Measurements from ENCODE around the gene PLPP4. TPM values are rescaled to one million over a fixed set of nuclear protein-coding genes. Genes with fewer than 3 reads are reported as not detected.
"Not testable (repeated sequence)": the region's sequence is repeated elsewhere in the genome, so short reads cannot be mapped to it uniquely, and the experiment has no call there.

Gene PLPP4
- total and polyA plus RNA-seq, 2 of the 13 experiments (the other 11 are each of a cell fraction or from before 2014, with no cell fraction given) = not detected

DNA sequence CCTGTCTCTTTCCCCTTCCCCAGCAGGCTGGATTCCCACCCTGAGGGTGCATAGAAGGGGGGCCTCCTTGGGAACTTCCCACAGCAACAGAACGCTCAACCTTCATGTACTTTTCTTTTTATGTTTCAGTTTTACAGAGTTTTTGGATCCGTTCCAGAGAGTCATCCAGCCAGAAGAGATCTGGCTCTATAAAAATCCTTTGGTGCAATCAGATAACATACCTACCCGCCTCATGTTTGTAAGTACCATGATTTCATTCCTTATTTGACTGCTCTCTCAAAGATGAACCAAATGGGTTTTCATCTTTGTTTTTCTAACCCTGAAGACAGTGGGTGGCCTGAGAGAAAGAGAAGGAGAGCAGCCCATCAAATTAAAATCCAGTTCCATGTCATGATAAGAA lies 46.7 kb downstream of the PLPP4 start (continued):
- TF ChIP-seq SAFB2 (CRISPR knock-in tag; IDR thresholded peaks at IDR 0.05; ENCODE audit: borderline replicate concordance, low read depth) = no peak
- no peak for TF ChIP-seq NKX3-1 (CRISPR knock-in tag; IDR thresholded peaks at IDR 0.05)
- TF ChIP-seq, protein P1, sequence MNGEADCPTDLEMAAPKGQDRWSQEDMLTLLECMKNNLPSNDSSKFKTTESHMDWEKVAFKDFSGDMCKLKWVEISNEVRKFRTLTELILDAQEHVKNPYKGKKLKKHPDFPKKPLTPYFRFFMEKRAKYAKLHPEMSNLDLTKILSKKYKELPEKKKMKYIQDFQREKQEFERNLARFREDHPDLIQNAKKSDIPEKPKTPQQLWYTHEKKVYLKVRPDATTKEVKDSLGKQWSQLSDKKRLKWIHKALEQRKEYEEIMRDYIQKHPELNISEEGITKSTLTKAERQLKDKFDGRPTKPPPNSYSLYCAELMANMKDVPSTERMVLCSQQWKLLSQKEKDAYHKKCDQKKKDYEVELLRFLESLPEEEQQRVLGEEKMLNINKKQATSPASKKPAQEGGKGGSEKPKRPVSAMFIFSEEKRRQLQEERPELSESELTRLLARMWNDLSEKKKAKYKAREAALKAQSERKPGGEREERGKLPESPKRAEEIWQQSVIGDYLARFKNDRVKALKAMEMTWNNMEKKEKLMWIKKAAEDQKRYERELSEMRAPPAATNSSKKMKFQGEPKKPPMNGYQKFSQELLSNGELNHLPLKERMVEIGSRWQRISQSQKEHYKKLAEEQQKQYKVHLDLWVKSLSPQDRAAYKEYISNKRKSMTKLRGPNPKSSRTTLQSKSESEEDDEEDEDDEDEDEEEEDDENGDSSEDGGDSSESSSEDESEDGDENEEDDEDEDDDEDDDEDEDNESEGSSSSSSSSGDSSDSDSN (CRISPR knock-in tag; IDR thresholded peaks at IDR 0.05) = no peak
- no peak for TF ChIP-seq ZNF263 (CRISPR knock-in tag; IDR thresholded peaks at IDR 0.05)

DNA sequence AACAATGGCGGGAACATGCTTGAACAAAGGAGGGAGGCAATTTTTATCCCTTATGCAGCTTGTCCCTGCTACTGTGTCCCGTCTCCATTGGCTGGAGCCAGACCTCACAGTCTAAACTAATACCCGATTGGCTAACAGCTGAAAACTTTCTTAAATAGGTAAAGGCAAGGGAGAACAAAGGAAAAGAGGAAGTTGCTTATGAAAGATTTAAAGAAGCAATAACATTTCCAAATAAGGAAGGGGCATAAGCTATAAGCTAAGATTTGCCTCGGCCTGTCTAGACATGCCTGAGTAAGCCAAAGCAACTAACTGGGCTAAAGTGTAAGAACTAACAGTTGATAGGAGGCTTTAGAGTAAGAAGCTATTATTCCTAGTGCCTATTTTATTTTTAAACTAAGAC lies 47.2 kb downstream of the PLPP4 start:
- H3K9ac ChIP-seq (ENCODE audit: insufficient read depth, low read depth, low read length); H3K36me3 ChIP-seq (replicated peaks in 1 of 2; ENCODE audit: control insufficient read depth in 1 of 2, insufficient read depth in 2 of 2, low read length in 2 of 2); in situ Hi-C loops (cut with HindIII; ENCODE audit: extremely low pct_ligation_motif_present, low pct_unique_long_range_greater_than_20kb); POLR2A ChIA-PET; H3K27me3 ChIP-seq (ENCODE audit: control insufficient read depth in 1 of 2, insufficient read depth in 2 of 2, low read length in 2 of 2); CTCF ChIA-PET (ENCODE audit: low intra/inter-chr PET ratio, low total read pairs); H3K4me3 ChIP-seq (replicated peaks in 1 of 3; ENCODE audit: insufficient read depth in 1 of 3, low read depth in 2 of 3, low read length in 3 of 3); intact Hi-C loops (cut with micrococcal nuclease; ENCODE audit: unreplicated experiment); DNase-seq (ENCODE audit: low spot score); ATAC-seq; H3K4me1 ChIP-seq (ENCODE audit: insufficient read depth, low read length); H4K20me1 ChIP-seq (ENCODE audit: insufficient read depth, low read length); BruUV-seq (replicated peaks); H3K27ac ChIP-seq (ENCODE audit: extremely low read length, insufficient read depth, low read length); H3K4me2 ChIP-seq (ENCODE audit: low read depth, low read length); H2AFZ ChIP-seq (ENCODE audit: low read length); FAIRE-seq; H3K9me3 ChIP-seq (ENCODE audit: low read length); H3K79me2 ChIP-seq (ENCODE audit: insufficient read depth, low read length): not testable (repeated sequence)
- 7% methylated on average over 4 of the region's 4 CpGs for WGBS (ENCODE audit: low lambda C conversion rate)

DNA sequence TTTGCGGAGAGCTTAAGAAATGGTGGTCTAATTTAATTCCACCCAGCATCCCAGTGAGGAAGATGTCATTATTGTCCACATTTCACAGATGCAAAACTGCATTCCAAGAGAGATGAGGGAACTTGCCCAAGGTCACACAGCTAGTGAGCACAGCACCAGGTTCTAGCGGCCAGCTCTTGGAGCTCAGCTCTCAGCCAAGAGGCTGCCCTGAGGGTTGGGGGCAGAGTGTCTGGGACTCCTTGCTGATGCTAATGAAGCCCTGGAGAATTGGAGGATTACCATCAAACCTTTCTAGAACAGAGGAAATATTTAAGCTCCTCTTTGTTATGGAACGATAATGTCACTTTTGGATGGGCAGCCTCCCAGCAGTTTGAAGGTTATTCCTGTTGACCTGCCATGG lies 48.0 kb downstream of the PLPP4 start:
- ATAC-seq (no peak), DNase-seq (ENCODE audit: low spot score) (no peak), FAIRE-seq (no peak)
- in situ Hi-C loops (cut with HindIII; ENCODE audit: extremely low pct_ligation_motif_present, low pct_unique_long_range_greater_than_20kb) (no loop called here), intact Hi-C loops (cut with micrococcal nuclease; ENCODE audit: unreplicated experiment) (no loop called here)
- POLR2A ChIA-PET = no interaction called here
- BruUV-seq (replicated peaks) = no TSS peak
- H3K9ac ChIP-seq (ENCODE audit: insufficient read depth, low read depth, low read length) = no peak overlapping the region
- no peaks in the 10 kb centered on the region for H3K9me3 ChIP-seq (ENCODE audit: low read length)
- TF ChIP-seq SP5 (CRISPR knock-in tag; IDR thresholded peaks at IDR 0.05; ENCODE audit: borderline replicate concordance, low read depth) (no peak), ZNF644 (CRISPR knock-in tag; IDR thresholded peaks at IDR 0.05; ENCODE audit: low read depth) (no peak), PAWR (CRISPR knock-in tag; IDR thresholded peaks at IDR 0.05; ENCODE audit: borderline replicate concordance) (no peak), SMARCC2 (IDR thresholded peaks at IDR 0.05) (no peak), ATF7-NPFF (CRISPR knock-in tag; IDR thresholded peaks at IDR 0.05; ENCODE audit: low read depth) (no peak), THYN1 (CRISPR knock-in tag; IDR thresholded peaks at IDR 0.05; ENCODE audit: borderline replicate concordance, low read depth) (no peak)
- TF ChIP-seq, protein P2, sequence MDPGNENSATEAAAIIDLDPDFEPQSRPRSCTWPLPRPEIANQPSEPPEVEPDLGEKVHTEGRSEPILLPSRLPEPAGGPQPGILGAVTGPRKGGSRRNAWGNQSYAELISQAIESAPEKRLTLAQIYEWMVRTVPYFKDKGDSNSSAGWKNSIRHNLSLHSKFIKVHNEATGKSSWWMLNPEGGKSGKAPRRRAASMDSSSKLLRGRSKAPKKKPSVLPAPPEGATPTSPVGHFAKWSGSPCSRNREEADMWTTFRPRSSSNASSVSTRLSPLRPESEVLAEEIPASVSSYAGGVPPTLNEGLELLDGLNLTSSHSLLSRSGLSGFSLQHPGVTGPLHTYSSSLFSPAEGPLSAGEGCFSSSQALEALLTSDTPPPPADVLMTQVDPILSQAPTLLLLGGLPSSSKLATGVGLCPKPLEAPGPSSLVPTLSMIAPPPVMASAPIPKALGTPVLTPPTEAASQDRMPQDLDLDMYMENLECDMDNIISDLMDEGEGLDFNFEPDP (CRISPR knock-in tag; conservative IDR thresholded peaks at IDR 0.05) = no peak
- TF ChIP-seq, protein P3, sequence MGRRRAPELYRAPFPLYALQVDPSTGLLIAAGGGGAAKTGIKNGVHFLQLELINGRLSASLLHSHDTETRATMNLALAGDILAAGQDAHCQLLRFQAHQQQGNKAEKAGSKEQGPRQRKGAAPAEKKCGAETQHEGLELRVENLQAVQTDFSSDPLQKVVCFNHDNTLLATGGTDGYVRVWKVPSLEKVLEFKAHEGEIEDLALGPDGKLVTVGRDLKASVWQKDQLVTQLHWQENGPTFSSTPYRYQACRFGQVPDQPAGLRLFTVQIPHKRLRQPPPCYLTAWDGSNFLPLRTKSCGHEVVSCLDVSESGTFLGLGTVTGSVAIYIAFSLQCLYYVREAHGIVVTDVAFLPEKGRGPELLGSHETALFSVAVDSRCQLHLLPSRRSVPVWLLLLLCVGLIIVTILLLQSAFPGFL (CRISPR knock-in tag; IDR thresholded peaks at IDR 0.05) = no peak
- 39% methylated on average over 2 of the region's 3 CpGs for WGBS (ENCODE audit: low lambda C conversion rate)
- CTCF ChIA-PET (ENCODE audit: low intra/inter-chr PET ratio, low total read pairs) = no interaction called here
- H3K36me3 ChIP-seq (replicated peaks in 1 of 2; ENCODE audit: control insufficient read depth in 1 of 2, insufficient read depth in 2 of 2, low read length in 2 of 2) = no peaks in the 10 kb centered on the region
- H3K4me3 ChIP-seq (replicated peaks in 1 of 3; ENCODE audit: insufficient read depth in 1 of 3, low read depth in 2 of 3, low read length in 3 of 3) = no peak overlapping the region
- H3K27me3 ChIP-seq (ENCODE audit: control insufficient read depth in 1 of 2, insufficient read depth in 2 of 2, low read length in 2 of 2) = no peaks in the 10 kb centered on the region; a peak in 1 of 5 replicates
- no peaks in the 10 kb centered on the region for H4K20me1 ChIP-seq (ENCODE audit: insufficient read depth, low read length)
- H2AFZ ChIP-seq (ENCODE audit: low read length) = no peak overlapping the region
- H3K27ac ChIP-seq (ENCODE audit: extremely low read length, insufficient read depth, low read length) = no peak overlapping the region
- H3K4me2 ChIP-seq (ENCODE audit: low read depth, low read length) = no peak overlapping the region
- no peaks in the 10 kb centered on the region for H3K79me2 ChIP-seq (ENCODE audit: insufficient read depth, low read length)
- no peaks in the 10 kb centered on the region for H3K4me1 ChIP-seq (ENCODE audit: insufficient read depth, low read length)

Data from HepG2 (cell line).